B cell (primary cell): Measurements from ENCODE around the gene DOLPP1. TPM values are rescaled to one million over a fixed set of nuclear protein-coding genes. Genes with fewer than 3 reads are reported as not detected.

Source experiments
- ATAC-seq: fragments of 200-7000 bp; cut with Tn5 transposase; one replicate; pipeline ENCODE4 v1.10.0; 2021; ENCODE audit warnings: low read depth, mild to moderate bottlenecking, moderate number of reproducible peaks, moderate library complexity
- CTCF ChIA-PET: fragments of 350-600 bp; sonication (Branson Sonifier 250); formaldehyde crosslinking; loops from one replicate; lab custom pipeline; 2021; ENCODE audit warnings: antibody characterized with exemption, inconsistent platforms; lab: Charles Lee
- POLR2A ChIA-PET: fragments of 350-600 bp; sonication (Branson Sonifier 250); formaldehyde crosslinking; loops from one replicate; lab custom pipeline; 2021; ENCODE audit warnings: antibody characterized with exemption; lab: Charles Lee
- DNase-seq: peaks from one replicate; pipeline ENCODE4 v3.0.0; 2013
- H2AFZ ChIP-seq: 2 replicates; pipeline ENCODE4 v1.6.1; 2012; ENCODE audit warnings: mild to moderate bottlenecking, low read depth, low read length; ENCODE audit not compliant: insufficient read depth, poor library complexity, severe bottlenecking
- H3K27ac ChIP-seq, 2 donors: 1 replicate in 1 of 2; 2 replicates in 1 of 2; pipeline ENCODE4 v1.5.1; 2012 to 2013; ENCODE audit warnings: low read length in 2 of 2, mild to moderate bottlenecking in 2 of 2, moderate library complexity in 1 of 2
- H3K27me3 ChIP-seq, 4 experiments: fragments of 200-600 bp in 1 of 4; sonication (generic) in 1 of 4; replicated peaks in 1 of 4; 1 replicate in 2 of 4; 2 replicates in 2 of 4; pipeline versions ENCODE4 v1.6.1 to v1.7.0; 2013 to 2016; ENCODE audit warnings: low read length in 3 of 4, mild to moderate bottlenecking in 2 of 4, mixed read lengths in 1 of 4, moderate library complexity in 1 of 4; ENCODE audit not compliant: insufficient read depth in 4 of 4, control insufficient read depth in 3 of 4; ENCODE audit errors: control extremely low read depth in 1 of 4
- H3K36me3 ChIP-seq, 2 experiments: replicated peaks in 1 of 2; 1 replicate in 1 of 2; 2 replicates in 1 of 2; pipeline versions ENCODE4 v1.6.1 to v1.7.1; 2013; ENCODE audit warnings: low read length in 1 of 2; ENCODE audit not compliant: insufficient read depth in 2 of 2, control insufficient read depth in 1 of 2; ENCODE audit errors: control extremely low read depth in 1 of 2, extremely low read depth in 1 of 2
- H3K4me1 ChIP-seq, 2 donors: fragments of 200-600 bp in 1 of 2; sonication (generic) in 1 of 2; 1 replicate in 1 of 2; 2 replicates in 1 of 2; pipeline versions ENCODE4 v1.5.1 to v1.6.1; 2013 to 2017; ENCODE audit warnings: low read length in 2 of 2; ENCODE audit not compliant: control insufficient read depth in 2 of 2, insufficient read depth in 2 of 2
- H3K4me2 ChIP-seq: replicated peaks from 2 replicates; pipeline ENCODE3; 2012; ENCODE audit warnings: mild to moderate bottlenecking, low read depth, low read length; ENCODE audit not compliant: poor library complexity, severe bottlenecking
- H3K4me3 ChIP-seq, 5 experiments: fragments of 200-600 bp in 1 of 5; sonication (generic) in 1 of 5; 1 replicate in 3 of 5; 2 replicates in 2 of 5; pipeline versions ENCODE4 v1.5.1 to v1.7.0; 2011 to 2016; ENCODE audit warnings: low read length in 4 of 5, mild to moderate bottlenecking in 4 of 5, low read depth in 2 of 5, control low read depth in 1 of 5, moderate library complexity in 1 of 5; ENCODE audit not compliant: insufficient read depth in 1 of 5; ENCODE audit errors: control extremely low read depth in 1 of 5, extremely low read depth in 1 of 5
- H3K79me2 ChIP-seq: fragments of 200-600 bp; sonication (generic); one replicate; pipeline ENCODE4 v1.6.0; 2016; ENCODE audit warnings: low read length; ENCODE audit not compliant: control insufficient read depth, insufficient read depth
- H3K9ac ChIP-seq: fragments of 200-600 bp; sonication (generic); 2 replicates; pipeline ENCODE4 v1.6.1; 2017; ENCODE audit warnings: mild to moderate bottlenecking, low read length, moderate library complexity
- H3K9me3 ChIP-seq, 3 donors: one replicate each; pipeline versions ENCODE4 v1.6.1 to v1.7.1; 2013; ENCODE audit warnings: low read length in 2 of 3; ENCODE audit not compliant: control insufficient read depth in 2 of 3, insufficient read depth in 1 of 3; ENCODE audit errors: control extremely low read depth in 1 of 3
- H4K20me1 ChIP-seq: 2 replicates; pipeline ENCODE4 v1.6.0; 2012; ENCODE audit warnings: mild to moderate bottlenecking, low read length; ENCODE audit not compliant: insufficient read depth, control insufficient read depth, poor library complexity, severe bottlenecking
- H3K27ac Mint-ChIP-seq: one replicate; pipeline ENCODE4 v1.8.0; 2021; ENCODE audit warnings: mixed read lengths
- H3K27me3 Mint-ChIP-seq: one replicate; pipeline ENCODE4 v1.8.0; 2021; ENCODE audit warnings: mixed read lengths
- H3K4me1 Mint-ChIP-seq: one replicate; pipeline ENCODE4 v1.8.0; 2021; ENCODE audit warnings: mixed read lengths
- H3K4me3 Mint-ChIP-seq: one replicate; pipeline ENCODE4 v1.8.0; 2021; ENCODE audit warnings: mixed read lengths
- H3K9me3 Mint-ChIP-seq: one replicate; pipeline ENCODE4 v1.8.0; 2022; ENCODE audit warnings: mixed read lengths; ENCODE audit not compliant: insufficient read depth
- CTCF ChIP-seq: fragments of 200-600 bp; IDR thresholded peaks from one replicate; pipeline ENCODE4 v1.8.0; 2022; ENCODE audit warnings: antibody characterized with exemption, mild to moderate bottlenecking
- EZH2 ChIP-seq: IDR thresholded peaks from 2 replicates; pipeline ENCODE4 v1.6.1; 2012; ENCODE audit warnings: borderline replicate concordance, low read depth, mild to moderate bottlenecking, moderate library complexity, low read length; ENCODE audit not compliant: insufficient read depth, poor library complexity, severe bottlenecking
- WGBS: methylation state at CpG from one replicate; pipeline ENCODE4 v1.1.5; 2013; ENCODE audit warnings: missing lambda C conversion rate; ENCODE audit not compliant: insufficient coverage; 5-methylcytosine and 5-hydroxymethylcytosine counted together
- intact Hi-C: fragments of 100-400 bp; cut with micrococcal nuclease; formaldehyde crosslinking; loops from one replicate; pipeline ENCODE4 v1.10.0; 2022
- polyA plus RNA-seq: library from polyadenylated mRNA; depleted of rRNA; stranded (reverse); fragments of >200 nt; gene quantifications from 2 replicates; pipeline ENCODE4 v1.2.3, GENCODE V29; 2012
- total RNA-seq, 2 donors: library from RNA; stranded (reverse); fragments of 120-200 nt in 1 of 2; gene quantifications; 1 replicate in 1 of 2; 2 replicates in 1 of 2; pipeline versions ENCODE4 v1.2.3 to v1.2.4, GENCODE V29; 2013 to 2022

Gene DOLPP1
- total and polyA plus RNA-seq, 2 donors (not counting 1 experiment from before 2014, with no cell fraction given), result 4.7 to 8.6 TPM

- no peaks in the 10 kb centered on the region for H3K36me3 ChIP-seq
- TF ChIP-seq CTCF (no peak), EZH2 (no peak)
- Mint-ChIP-seq H3K4me3 (peak overlapping the region; percentile 96), H3K27ac (peak overlapping the region; percentile 46), H3K9me3 (no peaks in the 10 kb centered on the region), H3K4me1 (peaks cover 23% of the 10 kb centered on the region), H3K27me3 (no peaks in the 10 kb centered on the region)
- ChIA-PET POLR2A (interaction anchor here (0.6 to 1.0 kb wide), 4 partner anchors 30 to 779 kb away, joined by 3 to 7 read pairs (median 4); no protein-coding TSS in a partner anchor), CTCF (interaction anchor here (1.0 to 4.4 kb wide), 3 partner anchors 22 to 33 kb away, joined by 3 to 18 read pairs (median 11); no protein-coding TSS in a partner anchor)
- intact Hi-C loops, result loop anchor here (1.0 to 10.0 kb wide), 8 partner anchors 29 to 945 kb away; partner anchors contain the start of genes ASB6, DOLPP1, GPR107 and IER5L
- WGBS, result 8% methylated on average over 64 of the region's 64 CpGs
- H3K27me3 ChIP-seq, result no peaks in the 10 kb centered on the region
- H3K9me3 ChIP-seq, result no peaks in the 10 kb centered on the region
- peak overlapping the region in 1 of 2 donors; percentile 64 for H3K27ac ChIP-seq
- H3K4me1 ChIP-seq, result peaks cover 12 to 19% of the 10 kb centered on the region in 2 donors
- H3K4me3 ChIP-seq, result peak overlapping the region; percentile 26 to 97 (median 93)
- peaks cover 37% of the 10 kb centered on the region for H3K79me2 ChIP-seq
- ATAC-seq, result no peak
- no peak for DNase-seq
- H3K4me2 ChIP-seq, result peak overlapping the region; percentile 100
- H2AFZ ChIP-seq, result peak overlapping the region; percentile 100
- no peaks in the 10 kb centered on the region for H4K20me1 ChIP-seq
- peak overlapping the region; percentile 86 for H3K9ac ChIP-seq
Measured at GRCh38 chr9:129109952-129110739, 29.2 kb downstream of the DOLPP1 start.
